ENCODE data around the gene ELOVL2. TPM values are rescaled to one million over a fixed set of nuclear protein-coding genes. Genes with fewer than 3 reads are reported as not detected.

Gene ELOVL2
- total RNA-seq, 2 donors from 2014 or later = 2.9 to 3.0 TPM

- Histone ChIP-seq H3K9me3 (no peaks in the 10 kb centered on the region), H3K4me3 (no peak overlapping the region), H3K4me1 (no peaks in the 10 kb centered on the region), H3K27me3 (no peaks in the 10 kb centered on the region), H3K36me3 (replicated peaks in 1 of 2; ENCODE audit: insufficient read depth in 1 of 2, low read depth in 2 of 2) (no peaks in the 10 kb centered on the region), H3K27ac (no peak overlapping the region)
- intact Hi-C loops (cut with DNase I) = no loop called here
- WGBS, 2 donors = 71 to 72% methylated on average over 2 of the region's 2 CpGs
- TF ChIP-seq POLR2A (IDR thresholded peaks at IDR 0.05) = no peak
- TF ChIP-seq CTCF (IDR thresholded peaks at IDR 0.05) = no peak
- no peak for ATAC-seq
- DNase-seq = no peak
Observed at GRCh38 chr6:11076540-11076939, 32.4 kb upstream of the ELOVL2 start.

GRCh38 chr6:11072101-11072500 lies 28.0 kb upstream of the ELOVL2 start:
- H3K27me3 ChIP-seq = no peaks in the 10 kb centered on the region
- no peak overlapping the region for H3K4me3 ChIP-seq
- 88% methylated on average over 4 of the region's 4 CpGs for WGBS, 2 donors
- H3K4me1 ChIP-seq = peaks cover 12% of the 10 kb centered on the region
- TF ChIP-seq POLR2A (IDR thresholded peaks at IDR 0.05) (no peak), CTCF (IDR thresholded peaks at IDR 0.05) (no peak)
- intact Hi-C loops (cut with DNase I) = loop anchor here (5.0 kb wide), 1 partner anchor 120 kb away; no protein-coding TSS in a partner anchor
- H3K27ac ChIP-seq = no peak overlapping the region
- no peak for DNase-seq
- H3K9me3 ChIP-seq = no peaks in the 10 kb centered on the region
- ATAC-seq = no peak
- no peaks in the 10 kb centered on the region for H3K36me3 ChIP-seq (replicated peaks in 1 of 2; ENCODE audit: insufficient read depth in 1 of 2, low read depth in 2 of 2)

- H3K4me3 ChIP-seq = no peak overlapping the region
- intact Hi-C loops (cut with DNase I) = loop anchor here (5.0 kb wide), 1 partner anchor 117 kb away; no protein-coding TSS in a partner anchor
- peaks cover 16% of the 10 kb centered on the region for H3K4me1 ChIP-seq
- H3K27me3 ChIP-seq = no peaks in the 10 kb centered on the region
- DNase-seq (no peak), ATAC-seq (no peak)
- H3K36me3 ChIP-seq (replicated peaks in 1 of 2; ENCODE audit: insufficient read depth in 1 of 2, low read depth in 2 of 2) = no peaks in the 10 kb centered on the region
- 39 to 61% methylated on average over 2 of the region's 2 CpGs for WGBS, 2 donors
- no peak overlapping the region for H3K27ac ChIP-seq
- no peak for TF ChIP-seq CTCF (IDR thresholded peaks at IDR 0.05)
- no peak for TF ChIP-seq POLR2A (IDR thresholded peaks at IDR 0.05)
- H3K9me3 ChIP-seq = no peaks in the 10 kb centered on the region
Observed at GRCh38 chr6:11069760-11070159, 25.7 kb upstream of the ELOVL2 start.

- peaks cover 16% of the 10 kb centered on the region for H3K4me1 ChIP-seq
- 5 to 15% methylated on average over 2 of the region's 2 CpGs for WGBS, 2 donors
- ATAC-seq (peak; percentile 63), DNase-seq (peak; percentile 43 to 59 (median 53))
- no peaks in the 10 kb centered on the region for H3K36me3 ChIP-seq (replicated peaks in 1 of 2; ENCODE audit: insufficient read depth in 1 of 2, low read depth in 2 of 2)
- TF ChIP-seq CTCF (IDR thresholded peaks at IDR 0.05) = no peak
- no peak for TF ChIP-seq POLR2A (IDR thresholded peaks at IDR 0.05)
- H3K9me3 ChIP-seq = no peaks in the 10 kb centered on the region
- H3K27ac ChIP-seq = peak overlapping the region in 2 of 4 donors; percentile 4 to 46
- H3K4me3 ChIP-seq = no peak overlapping the region
- intact Hi-C loops (cut with DNase I) = no loop called here
- H3K27me3 ChIP-seq = no peaks in the 10 kb centered on the region
Observed at GRCh38 chr6:11067348-11067747, 23.2 kb upstream of the ELOVL2 start.

Measured in body of pancreas (tissue), 4 donors.